Vagina (tissue), 2 donors: ENCODE results near the gene PLCB1.

Experiments used
- CTCF ChIP-seq, 3 experiments: fragments of 450-650 bp in 2 of 3; fragments of 200-600 bp in 1 of 3; sonication (generic) in 1 of 3; IDR thresholded peaks; one replicate each; pipeline ENCODE4 v1.5.1; 2017 to 2019; ENCODE audit warnings: antibody characterized with exemption in 3 of 3, mild to moderate bottlenecking in 2 of 3, moderate library complexity in 2 of 3
- POLR2A ChIP-seq, 2 donors: fragments of 450-650 bp; IDR thresholded peaks; one replicate each; pipeline ENCODE4 v1.6.1; 2017; ENCODE audit warnings: antibody characterized with exemption in 2 of 2, mild to moderate bottlenecking in 2 of 2, moderate library complexity in 2 of 2
- POLR2AphosphoS5 ChIP-seq, 2 donors: sonication (generic); formaldehyde crosslinking; IDR thresholded peaks; one replicate each; pipeline ENCODE4 v1.9.0; 2017; ENCODE audit warnings: antibody characterized with exemption in 2 of 2, mild to moderate bottlenecking in 2 of 2, low read depth in 1 of 2; ENCODE audit not compliant: insufficient read depth in 1 of 2

GRCh38 chr20:8242827-8243724, 111.0 kb downstream of the PLCB1 start:
- TF ChIP-seq POLR2A (IDR thresholded peaks at IDR 0.05) (no peak), CTCF (IDR thresholded peaks at IDR 0.05) (no peak), POLR2AphosphoS5 (IDR thresholded peaks at IDR 0.05; ENCODE audit: insufficient read depth in 1 of 2, low read depth in 1 of 2) (no peak)
